Effector memory CD4-positive, alpha-beta T cell (primary cell): ENCODE data around the gene RBM38.

Experiments
- DNase-seq, 3 donors: peaks; one replicate each; pipeline ENCODE4 v3.0.0-alpha.2; 2020
- H3K27ac ChIP-seq: 2 replicates; pipeline ENCODE4 v1.7.0; 2013; ENCODE audit warnings: mild to moderate bottlenecking, low read length, moderate library complexity; ENCODE audit not compliant: insufficient read depth, poor library complexity, severe bottlenecking
- H3K27me3 ChIP-seq: replicated peaks from 2 replicates; pipeline ENCODE4 v1.7.0; 2013; ENCODE audit warnings: mild to moderate bottlenecking, low read length; ENCODE audit not compliant: insufficient read depth, control insufficient read depth, poor library complexity, severe bottlenecking
- H3K36me3 ChIP-seq: 2 replicates; pipeline ENCODE4 v1.7.0; 2013; ENCODE audit warnings: mild to moderate bottlenecking, low read length, moderate library complexity; ENCODE audit not compliant: control insufficient read depth, insufficient read depth
- H3K4me1 ChIP-seq: 2 replicates; pipeline ENCODE4 v1.7.0; 2013; ENCODE audit warnings: low read length, mild to moderate bottlenecking; ENCODE audit not compliant: control insufficient read depth, insufficient read depth, poor library complexity, severe bottlenecking
- H3K4me3 ChIP-seq: 2 replicates; pipeline ENCODE4 v1.7.0; 2013; ENCODE audit warnings: low read length, low read depth, mild to moderate bottlenecking; ENCODE audit not compliant: insufficient read depth, poor library complexity, severe bottlenecking
- H3K9me3 ChIP-seq: 2 replicates; pipeline ENCODE4 v1.7.0; 2013; ENCODE audit warnings: mild to moderate bottlenecking, low read length, moderate library complexity; ENCODE audit not compliant: control insufficient read depth

The RBM38 gene

DNA sequence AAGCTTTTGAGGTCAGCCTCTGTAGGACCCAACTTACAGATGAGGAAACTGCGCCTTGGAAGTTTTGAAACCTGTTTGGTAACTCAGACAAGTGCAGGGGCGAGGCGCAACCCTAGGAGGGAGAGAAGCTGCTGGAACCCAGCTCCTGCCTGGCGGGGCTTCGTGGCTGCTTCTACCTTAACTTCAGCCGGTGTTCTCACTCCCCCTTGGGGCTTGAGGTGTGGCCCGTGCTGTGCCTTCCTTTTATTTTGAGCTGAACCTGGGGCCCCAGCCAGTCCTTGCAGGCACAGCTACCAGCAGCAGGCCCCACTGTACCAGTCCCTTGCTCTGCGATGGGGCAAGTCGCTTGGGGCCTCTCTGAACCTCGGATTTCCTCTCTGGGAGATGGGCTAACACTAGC is 12.0 kb downstream of the RBM38 start:
- Histone ChIP-seq H3K4me3 (no peak overlapping the region), H3K27me3 (no peaks in the 10 kb centered on the region), H3K36me3 (peaks cover 86% of the 10 kb centered on the region), H3K9me3 (no peaks in the 10 kb centered on the region), H3K27ac (peak overlapping the region; percentile 13), H3K4me1 (peaks cover 48% of the 10 kb centered on the region)
- no peak for DNase-seq

DNA sequence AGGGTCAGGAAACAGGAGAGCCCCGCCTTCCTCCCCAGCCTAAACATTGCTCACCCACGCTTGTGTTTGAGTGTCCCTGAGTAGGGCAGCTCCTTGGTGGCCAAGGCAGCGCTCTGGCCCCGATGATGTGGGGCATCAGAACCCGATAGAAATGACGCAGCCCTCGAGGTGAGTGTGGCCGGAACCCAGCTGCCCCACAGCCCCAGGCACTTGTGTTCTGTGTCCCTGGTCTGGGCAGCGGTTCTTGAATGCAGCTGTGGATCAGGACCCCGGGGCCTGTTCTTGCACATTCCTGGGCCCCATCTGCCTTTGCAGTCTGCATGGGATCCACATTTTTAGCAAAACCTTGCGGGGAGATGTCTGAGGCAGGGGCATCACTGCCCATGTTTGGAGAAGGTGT is 12.8 kb downstream of the RBM38 start:
- no peaks in the 10 kb centered on the region for H3K27me3 ChIP-seq
- H3K9me3 ChIP-seq, result no peaks in the 10 kb centered on the region
- no peak overlapping the region for H3K4me3 ChIP-seq
- H3K36me3 ChIP-seq, result peaks cover 94% of the 10 kb centered on the region
- H3K4me1 ChIP-seq, result peaks cover 41% of the 10 kb centered on the region
- no peak for DNase-seq
- H3K27ac ChIP-seq, result no peak overlapping the region

DNA sequence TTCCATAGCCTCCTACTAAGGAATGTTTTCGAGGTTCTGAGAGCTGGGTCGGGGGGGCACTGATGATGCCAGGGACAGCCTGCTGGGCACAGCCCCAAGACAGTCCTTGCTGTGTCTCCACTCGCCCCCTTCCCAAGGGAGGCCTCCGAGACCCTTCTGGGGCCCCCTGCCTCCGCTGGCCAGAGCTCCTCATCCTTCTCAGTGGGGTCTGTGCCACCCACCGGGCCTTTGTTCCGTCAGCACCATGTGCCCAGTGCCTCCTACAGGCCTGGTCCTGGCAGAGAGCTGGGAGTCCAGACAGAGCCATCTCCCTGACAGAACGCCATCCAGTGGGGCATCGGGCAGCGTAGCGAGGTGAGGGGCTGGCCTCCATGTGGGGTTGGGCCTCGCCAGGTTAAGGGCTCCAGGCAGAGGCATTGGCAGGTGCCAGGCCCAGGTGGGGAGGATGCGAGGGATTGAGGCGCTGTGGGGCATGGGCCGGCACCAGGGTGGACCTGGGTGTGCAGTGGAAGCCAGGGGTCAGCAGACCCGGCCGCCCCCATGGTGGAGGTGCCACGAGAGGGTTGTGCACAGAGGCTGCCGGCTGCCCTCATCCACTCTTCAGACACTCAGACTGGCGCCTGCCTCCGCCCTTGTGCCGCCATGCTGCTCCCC is 13.3 kb downstream of the RBM38 start:
- H3K4me1 ChIP-seq, result peaks cover 36% of the 10 kb centered on the region

DNA sequence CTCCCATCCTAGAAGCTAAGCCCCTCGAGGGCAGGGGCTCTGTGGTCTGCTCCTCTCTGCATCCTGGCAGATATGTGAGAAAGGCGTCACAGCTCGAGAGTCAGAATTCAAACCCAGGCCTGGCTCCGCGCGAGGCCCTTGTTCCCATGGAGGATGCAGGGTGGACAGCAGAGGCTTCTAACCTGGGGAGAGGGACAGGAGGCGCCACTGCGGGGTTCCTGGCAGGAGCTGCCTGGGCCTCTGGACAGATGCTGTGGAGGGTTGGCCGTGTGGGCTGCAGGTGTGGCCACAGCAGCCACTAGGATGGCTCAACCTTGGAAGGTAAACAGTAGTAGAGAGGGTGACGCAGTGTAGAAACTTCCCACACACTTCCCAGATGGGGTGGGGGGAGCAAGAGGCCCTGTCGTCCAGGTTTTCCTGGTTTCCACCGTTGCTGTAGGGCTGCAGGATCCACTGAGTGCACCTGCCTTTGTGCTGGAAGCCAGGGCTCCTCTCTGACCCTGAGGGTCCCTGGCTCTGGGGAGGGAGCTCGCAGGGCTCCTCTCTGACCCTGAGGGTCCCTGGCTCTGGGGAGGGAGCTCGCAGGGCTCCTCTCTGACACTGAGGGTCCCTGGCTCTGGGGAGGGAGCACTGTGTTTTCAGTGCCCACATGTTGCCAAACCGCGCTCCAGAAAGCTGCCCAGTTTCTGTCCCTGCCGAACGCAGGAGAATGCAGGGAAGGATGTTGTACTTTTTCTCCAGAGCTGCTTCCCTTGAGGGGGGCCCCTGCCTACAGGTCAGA is 14.2 kb downstream of the RBM38 start:
- Histone ChIP-seq H3K36me3 (peaks cover 93% of the 10 kb centered on the region), H3K27ac (no peak overlapping the region), H3K4me1 (peaks cover 27% of the 10 kb centered on the region), H3K27me3 (no peaks in the 10 kb centered on the region), H3K9me3 (no peaks in the 10 kb centered on the region), H3K4me3 (no peak overlapping the region)
- DNase-seq, result no peak

More for the DNA sequence above, 13.3 kb downstream of the RBM38 start:
- DNase-seq, result no peak
- H3K27ac ChIP-seq, result no peak overlapping the region
- no peaks in the 10 kb centered on the region for H3K9me3 ChIP-seq
- no peaks in the 10 kb centered on the region for H3K27me3 ChIP-seq
- H3K4me3 ChIP-seq, result no peak overlapping the region
- H3K36me3 ChIP-seq, result peaks cover 97% of the 10 kb centered on the region

DNA sequence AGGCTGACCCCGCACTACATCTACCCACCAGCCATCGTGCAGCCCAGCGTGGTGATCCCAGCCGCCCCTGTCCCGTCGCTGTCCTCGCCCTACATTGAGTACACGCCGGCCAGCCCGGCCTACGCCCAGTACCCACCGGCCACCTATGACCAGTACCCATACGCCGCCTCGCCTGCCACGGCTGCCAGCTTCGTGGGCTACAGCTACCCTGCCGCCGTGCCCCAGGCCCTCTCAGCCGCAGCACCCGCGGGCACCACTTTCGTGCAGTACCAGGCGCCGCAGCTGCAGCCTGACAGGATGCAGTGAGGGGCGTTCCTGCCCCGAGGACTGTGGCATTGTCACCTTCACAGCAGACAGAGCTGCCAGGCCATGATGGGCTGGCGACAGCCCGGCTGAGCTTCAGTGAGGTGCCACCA is 16.4 kb downstream of the RBM38 start:
- Histone ChIP-seq H3K4me3 (no peak overlapping the region), H3K9me3 (no peaks in the 10 kb centered on the region), H3K27me3 (no peaks in the 10 kb centered on the region), H3K4me1 (peaks cover 9% of the 10 kb centered on the region), H3K36me3 (peaks cover 73% of the 10 kb centered on the region), H3K27ac (no peak overlapping the region)
- DNase-seq, result no peak

DNA sequence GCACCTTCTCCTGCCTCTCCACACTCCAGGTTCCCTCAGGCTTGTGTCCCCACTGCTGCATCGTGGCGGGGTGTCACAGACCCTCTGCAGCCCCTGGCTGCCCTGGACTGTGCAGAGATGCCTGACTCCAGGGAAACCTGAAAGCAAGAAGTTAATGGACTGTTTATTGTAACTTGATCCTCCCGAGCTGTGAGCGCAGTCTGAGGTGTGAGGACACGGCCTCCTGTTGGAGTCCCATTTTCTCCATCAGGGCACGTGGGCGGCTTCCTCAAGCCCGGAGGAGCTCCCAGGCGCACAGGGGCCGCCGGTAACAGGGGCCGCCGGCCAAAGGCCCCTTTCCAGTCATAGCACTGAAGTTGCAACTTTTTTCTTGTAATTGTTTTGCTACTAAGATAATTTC is 16.9 kb downstream of the RBM38 start:
- DNase-seq, result no peak
- no peaks in the 10 kb centered on the region for H3K27me3 ChIP-seq
- peaks cover 3% of the 10 kb centered on the region for H3K4me1 ChIP-seq
- no peak overlapping the region for H3K27ac ChIP-seq
- peaks cover 67% of the 10 kb centered on the region for H3K36me3 ChIP-seq
- H3K4me3 ChIP-seq, result no peak overlapping the region
- no peaks in the 10 kb centered on the region for H3K9me3 ChIP-seq

DNA sequence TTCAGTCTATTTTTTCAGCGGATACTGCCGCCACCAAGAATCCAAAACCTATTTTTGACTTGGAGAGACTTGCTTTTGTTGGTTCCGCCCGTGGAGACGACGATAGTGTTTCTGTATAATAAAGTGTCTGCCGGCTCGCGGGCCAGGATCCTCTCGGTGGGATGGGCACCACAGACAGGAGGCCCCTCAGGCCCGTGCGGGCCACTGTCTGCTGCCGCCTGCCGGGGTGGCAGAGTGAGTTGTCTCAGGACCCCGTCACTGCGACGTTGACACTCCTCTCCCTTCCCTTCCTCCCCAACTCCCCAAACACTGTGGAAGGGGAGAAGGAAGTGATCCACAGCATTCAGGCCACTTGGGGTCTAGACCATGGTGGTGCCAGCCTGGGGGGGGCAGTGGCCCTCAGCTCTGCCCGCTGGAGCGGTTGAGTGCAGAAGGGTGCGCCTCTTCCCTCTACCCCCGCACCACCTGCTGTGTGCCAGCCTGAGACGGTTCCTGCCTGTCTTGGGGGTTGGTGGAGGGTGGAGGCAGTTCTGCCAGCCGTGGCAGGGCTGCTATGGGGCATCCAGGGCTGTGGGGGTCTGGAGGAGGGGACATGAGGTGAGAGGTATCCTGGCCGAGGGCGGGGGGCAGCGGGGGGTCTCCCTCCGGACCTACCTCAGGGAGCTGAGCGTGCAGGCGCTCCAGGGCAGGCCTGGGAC is 17.5 kb downstream of the RBM38 start:
- Histone ChIP-seq H3K4me3 (no peak overlapping the region), H3K27ac (no peak overlapping the region), H3K9me3 (no peaks in the 10 kb centered on the region), H3K4me1 (no peaks in the 10 kb centered on the region), H3K27me3 (no peaks in the 10 kb centered on the region), H3K36me3 (peaks cover 62% of the 10 kb centered on the region)
- DNase-seq, result no peak

DNA sequence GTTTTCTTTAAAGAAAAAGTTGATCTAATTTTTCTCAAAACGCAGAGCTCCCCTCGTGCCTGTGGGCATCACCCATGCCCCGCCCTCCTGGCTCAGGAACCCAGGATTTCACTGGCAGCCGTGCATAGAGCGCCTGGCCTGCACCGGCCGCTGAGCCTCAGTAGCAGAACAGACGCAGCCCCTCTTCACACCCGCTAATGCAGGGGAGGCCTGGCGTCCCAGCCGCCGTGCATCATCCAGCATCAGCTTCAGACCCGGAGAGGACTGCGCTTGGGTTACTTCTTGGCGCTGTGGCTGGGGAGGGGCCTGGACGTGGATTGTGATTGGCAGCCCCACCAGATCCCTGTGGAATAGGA is 18.1 kb downstream of the RBM38 start:
- H3K9me3 ChIP-seq, result no peaks in the 10 kb centered on the region
- no peak overlapping the region for H3K27ac ChIP-seq
- H3K4me1 ChIP-seq, result no peaks in the 10 kb centered on the region
- H3K27me3 ChIP-seq, result no peaks in the 10 kb centered on the region
- H3K4me3 ChIP-seq, result no peak overlapping the region
- peaks cover 56% of the 10 kb centered on the region for H3K36me3 ChIP-seq
- no peak for DNase-seq

DNA sequence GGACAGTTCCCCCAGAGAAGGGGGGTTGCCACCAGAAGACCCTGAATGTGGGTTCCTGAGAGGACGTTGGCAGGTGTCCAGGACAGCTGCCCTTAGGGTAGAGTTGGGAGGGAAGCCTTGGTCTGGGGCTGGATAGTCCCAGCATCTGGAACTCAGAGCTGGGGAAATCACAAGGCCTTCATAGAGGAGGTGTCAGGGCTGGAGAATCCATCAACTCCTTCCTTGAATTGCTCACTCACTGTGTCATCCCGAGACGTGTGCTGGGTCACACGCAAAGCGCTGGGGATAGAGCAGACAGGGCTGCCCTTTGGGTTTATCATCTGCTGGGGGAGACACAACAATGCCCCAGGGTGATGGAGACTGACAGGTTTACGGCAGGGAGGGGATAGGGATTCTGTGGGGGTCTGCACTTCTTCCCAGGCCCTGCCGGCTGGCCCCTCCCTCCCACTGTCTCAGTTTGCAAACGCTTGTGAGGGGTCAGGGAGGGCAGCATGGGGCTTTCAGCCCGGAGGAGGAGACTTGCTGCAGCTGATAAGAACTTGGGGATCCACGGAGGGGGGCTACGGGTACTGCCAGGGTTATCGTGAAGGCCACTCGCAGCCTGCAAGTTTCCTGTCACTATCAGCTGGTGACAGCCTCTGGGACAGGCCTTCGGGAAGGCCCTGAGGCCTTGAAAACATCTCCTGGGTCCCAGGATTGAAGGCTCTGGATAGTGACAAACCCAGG is 18.6 kb downstream of the RBM38 start:
- no peak overlapping the region for H3K4me3 ChIP-seq
- H3K27ac ChIP-seq, result no peak overlapping the region
- DNase-seq, result no peak
- no peaks in the 10 kb centered on the region for H3K4me1 ChIP-seq
- no peaks in the 10 kb centered on the region for H3K9me3 ChIP-seq
- peaks cover 50% of the 10 kb centered on the region for H3K36me3 ChIP-seq
- H3K27me3 ChIP-seq, result no peaks in the 10 kb centered on the region
